EH (cell line): Measurements from ENCODE around the gene PDE2A.

Source experiments
- DNase-seq: peaks from one replicate; pipeline ENCODE4 v3.0.0-alpha.2; 2015; ENCODE audit warnings: low read depth

The PDE2A gene

DNA sequence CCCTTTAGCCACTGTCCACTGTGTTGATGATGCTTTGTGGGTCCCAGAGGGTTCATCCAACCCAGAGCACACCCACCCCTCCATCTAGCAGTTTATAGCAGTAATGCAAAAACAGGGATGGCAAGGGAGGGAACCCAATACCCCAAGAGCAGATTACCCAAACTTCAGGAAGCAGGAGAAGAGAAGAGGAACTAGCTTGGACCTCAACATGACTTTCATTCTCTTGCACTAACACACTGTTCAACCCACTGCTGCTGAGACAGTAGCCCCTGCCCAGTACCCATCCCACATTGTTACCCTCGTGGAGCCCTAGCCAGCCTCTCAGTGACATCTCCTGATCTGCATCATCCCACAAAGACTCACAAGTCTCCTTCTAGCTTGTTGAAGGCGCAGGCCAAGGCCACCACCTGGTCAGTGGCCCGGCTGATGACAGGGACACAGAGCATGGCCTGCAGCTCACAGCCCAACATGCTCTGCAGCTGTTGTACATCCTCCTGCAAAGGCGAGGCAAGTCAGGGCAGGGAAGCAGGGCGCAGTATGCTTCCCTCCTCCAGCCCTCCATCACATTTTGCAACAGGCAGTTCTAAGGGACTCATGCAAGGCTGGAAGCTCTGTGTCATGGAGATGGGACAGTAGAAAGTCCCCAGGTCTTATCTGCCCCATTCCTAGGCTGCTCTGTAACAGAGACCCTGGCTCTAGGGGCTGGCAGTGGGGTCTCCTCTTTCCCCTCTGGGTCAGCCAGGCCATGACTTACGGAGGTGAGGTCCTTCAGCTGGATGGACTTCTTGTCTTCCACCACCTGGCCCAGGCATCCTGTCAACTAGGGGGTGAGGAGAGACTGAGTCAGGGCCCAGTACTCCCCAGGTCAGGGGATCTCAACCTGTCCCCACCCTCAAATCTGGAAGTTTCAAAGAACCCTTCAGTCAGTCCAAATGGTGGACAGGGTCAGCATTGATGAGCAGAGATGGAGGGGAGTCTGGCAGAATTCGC lies 85.5 kb downstream of the PDE2A start:
- DNase-seq, result no peak

DNA sequence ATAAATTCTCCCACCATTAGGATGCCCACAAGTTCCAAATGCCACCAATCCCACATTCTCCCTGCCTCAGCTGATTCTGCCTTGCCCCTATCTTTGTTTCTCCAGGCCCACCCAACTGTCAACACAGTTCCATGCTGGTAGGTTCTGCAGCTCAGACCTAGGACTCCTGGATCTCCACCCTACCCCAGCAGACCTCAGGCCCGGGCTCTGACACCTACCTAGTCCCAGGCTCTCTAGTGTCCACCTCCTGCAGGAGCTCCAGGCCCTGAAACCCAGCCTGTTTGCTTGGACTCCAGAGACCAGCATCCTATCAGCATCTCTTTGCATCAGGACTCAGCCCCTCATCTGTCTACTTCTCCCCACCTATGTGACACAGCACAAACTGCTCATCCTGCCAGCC lies 86.5 kb downstream of the PDE2A start:
- DNase-seq, result no peak

DNA sequence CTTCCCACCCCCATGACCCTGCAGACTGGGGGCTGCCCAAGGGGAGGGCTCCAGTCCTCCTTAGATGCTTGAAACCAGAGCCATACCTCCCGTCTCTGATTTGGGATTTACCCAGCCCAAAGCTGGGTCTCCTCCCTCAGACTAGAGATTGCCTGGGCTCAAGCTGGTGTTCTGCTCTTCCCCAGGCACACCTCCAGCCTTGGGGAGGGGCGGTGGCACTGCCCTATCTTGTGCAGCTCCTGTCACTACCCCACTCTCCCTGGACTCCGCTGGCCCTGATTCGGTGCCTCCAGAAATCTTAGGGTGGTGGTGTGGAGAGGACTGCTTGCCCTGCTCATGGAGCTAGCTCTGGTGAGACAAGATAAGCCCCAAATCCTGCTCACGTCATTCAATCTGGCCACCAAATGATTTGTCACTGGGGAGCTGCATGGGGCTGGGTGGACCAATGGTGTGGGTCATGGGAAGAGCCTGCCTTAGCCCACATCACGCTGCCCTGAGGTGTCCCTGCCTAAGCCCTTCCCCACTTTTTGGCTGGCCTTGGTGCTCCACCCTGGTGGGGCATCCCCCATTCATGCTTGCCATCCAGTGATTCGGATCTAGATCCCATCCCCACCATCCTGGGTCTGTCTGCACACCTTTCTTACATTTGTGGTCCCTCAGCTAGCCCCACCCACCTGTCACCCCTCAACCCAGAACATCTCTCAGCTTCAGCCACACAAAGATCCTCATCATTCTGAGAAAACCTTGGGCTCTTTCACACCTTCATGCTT lies 87.7 kb downstream of the PDE2A start:
- no peak for DNase-seq

DNA sequence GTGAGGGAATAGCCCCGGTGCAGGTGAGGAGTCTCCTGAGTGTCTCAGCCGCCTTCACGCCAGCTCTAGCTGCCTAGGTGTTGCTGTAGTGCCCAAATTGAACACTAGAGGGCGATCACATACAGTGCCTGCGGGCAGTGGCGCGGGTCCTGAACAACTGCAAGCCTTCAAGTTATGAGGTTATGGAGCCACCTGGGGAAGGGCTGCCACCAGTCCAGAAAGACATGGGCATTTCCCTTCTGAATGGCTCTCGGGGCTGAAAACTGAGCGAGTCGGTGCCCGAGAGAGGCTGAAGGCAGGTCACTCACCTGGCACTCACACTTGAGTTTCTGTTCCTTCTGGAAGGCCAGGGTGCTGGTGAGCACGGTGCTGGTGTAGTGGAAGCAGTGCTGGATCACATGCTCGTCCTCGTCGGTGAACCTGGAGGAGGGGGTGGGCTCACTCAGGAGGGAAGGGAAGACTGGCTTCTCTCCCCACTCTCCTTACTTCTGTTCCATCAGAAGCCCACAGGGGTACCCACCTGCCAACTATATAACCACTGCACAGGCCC lies 88.4 kb downstream of the PDE2A start:
- peak; percentile 58 for DNase-seq

DNA sequence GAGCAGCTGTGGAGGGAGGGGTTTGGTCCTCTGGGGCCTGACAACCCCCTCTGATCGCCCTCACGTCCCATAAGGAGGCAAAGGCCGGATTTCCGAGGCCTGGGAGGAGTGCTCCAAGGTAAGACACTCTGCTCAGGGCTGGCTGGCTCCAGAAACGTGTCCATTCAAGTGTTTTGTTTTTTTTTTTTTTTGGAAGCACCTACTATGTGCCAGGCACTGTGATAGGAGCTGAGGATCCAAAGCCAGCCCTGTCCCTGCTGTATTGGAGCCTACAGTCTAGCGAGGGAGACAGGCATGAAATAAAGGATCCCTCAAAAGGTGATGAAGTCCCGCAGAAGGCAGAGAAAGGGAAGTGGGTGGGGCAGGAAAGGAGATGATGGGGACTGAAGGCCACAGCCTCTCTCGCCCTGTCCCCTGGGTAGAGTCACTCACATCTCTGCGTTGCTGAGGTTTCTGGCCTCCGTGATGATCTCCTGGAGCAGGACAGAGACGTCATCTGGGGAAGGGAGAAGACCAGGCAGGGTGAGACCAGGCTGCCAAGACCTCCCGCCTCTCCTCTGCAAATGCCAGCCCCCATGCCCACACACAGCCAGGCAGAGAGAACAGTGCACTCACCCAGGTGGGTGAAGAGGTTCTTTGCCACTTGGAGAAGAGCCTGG lies 89.2 kb downstream of the PDE2A start:
- DNase-seq, result no peak

DNA sequence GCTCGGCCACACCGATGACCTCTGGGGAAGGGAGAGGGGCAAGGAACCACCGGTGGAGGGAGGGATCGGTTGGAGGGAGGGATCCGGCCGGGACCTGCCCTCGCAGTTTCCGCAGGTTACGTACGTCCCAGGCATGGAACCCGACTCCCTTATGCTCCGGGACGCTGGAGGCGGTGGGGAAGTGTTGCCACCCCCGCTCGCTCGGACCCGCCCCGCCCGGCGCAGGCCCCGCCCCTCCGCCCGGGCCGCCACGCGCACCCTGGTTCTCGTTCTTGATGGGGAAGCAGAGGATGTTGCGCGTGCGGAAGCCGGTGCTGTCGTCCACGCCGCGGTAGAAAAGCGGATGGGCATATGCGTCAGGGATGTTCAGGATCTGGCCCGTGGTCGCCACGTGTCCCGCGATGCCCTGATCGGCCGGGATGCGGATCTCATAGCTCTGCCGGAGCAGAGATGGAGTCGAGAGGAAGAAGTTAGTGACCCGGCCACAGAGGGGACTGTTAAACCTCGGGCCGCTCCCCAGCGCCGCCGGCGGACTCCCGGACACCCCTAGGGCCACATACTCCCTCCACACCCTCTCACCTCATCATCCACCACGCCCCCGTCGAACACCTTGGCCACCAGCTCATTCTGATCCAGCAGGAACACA lies 89.8 kb downstream of the PDE2A start:
- DNase-seq, result peak; percentile 38

DNA sequence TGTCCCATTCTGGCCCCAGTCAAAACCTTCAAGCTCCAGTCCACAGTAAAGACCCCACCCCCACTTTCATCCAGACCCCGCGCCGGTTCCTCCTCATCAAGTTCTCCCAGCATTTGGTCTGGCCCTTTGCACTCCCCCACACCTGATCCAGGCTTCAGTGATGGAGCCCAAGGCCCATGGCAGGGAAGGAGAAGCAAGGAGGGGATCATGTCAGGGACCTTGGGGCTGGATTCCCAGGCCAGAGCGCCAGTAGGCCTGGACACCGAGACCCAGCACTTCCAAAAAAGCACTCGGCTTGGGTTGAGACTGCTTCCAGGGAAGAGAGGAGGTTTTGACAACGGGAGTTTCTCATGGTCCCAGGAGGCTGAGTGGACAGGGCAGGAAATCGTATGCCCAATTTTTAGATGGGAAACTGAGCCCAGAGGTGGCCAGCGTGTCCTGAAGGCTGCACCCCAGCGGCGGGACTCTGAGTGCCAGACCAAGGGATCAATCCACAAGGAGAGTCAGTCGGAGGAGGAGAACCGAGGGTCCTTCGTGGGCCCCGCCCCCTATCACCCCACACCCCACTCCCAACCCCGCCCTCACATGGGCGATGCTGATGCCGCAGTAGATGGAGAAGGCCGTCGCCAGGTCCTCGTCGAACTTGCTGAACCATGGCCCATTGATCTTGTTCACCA lies 90.5 kb downstream of the PDE2A start:
- DNase-seq, result no peak

DNA sequence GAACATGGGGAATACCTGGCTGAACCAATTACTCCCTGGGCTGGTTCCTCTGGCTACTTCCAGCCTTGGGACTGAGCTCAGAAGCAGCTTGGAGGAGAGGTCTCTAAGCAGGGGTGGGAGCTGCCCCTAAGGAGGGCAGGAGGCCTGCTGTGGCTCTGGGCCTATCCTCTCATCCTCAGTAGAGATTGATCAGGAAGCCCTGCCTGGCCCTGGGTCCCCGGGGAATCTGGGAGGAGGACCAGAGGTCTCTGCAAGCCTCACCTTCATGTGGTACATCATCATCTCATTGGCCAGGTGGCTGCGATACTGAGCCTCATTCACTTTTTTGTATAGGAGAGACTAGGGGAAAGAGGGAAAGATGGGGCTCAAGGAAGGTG lies 91.1 kb downstream of the PDE2A start:
- DNase-seq, result no peak

DNA sequence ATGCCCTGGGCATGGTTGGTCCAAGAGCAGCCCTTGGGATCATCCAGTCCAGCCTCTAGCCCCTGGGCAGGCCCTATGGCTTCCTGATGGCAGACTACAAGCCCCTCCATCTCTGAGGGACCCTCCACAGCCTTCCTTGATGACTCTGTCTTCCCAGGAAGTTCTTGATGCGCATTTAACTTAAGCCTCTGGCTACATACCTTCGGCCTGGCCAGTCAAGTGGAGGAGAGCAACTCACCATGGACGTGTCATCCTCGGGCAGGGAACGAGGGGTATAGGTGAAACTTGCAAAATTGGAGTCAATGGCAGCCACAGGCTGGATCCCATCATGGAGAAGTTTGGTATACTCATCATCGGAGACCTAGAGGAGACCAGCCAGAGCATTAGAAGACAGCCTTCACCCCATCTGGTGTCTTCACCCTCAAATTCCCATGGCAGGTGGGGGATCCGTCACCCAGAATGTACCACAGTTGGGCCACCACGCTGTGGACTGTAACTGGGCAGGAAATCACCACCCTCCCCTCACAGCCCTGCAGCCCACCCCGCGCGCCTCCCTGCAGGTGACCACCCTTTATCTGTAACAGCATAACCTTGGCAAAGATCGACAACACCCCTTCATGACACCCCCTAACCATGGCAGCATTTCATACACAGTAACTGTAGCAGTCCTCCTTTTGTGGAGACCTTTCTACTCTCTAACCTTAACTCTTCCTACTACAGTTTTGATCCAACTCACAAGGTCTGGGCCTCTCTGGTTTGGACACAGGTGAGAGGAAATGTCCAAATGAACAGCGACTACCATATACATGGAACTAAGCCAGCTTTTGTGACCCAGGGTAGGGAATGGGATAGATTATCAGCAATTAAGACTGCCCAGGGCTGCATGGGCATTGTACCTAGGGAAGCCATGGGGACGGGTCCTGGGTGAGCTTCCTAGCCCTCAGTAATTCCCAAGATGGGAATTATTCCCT lies 91.7 kb downstream of the PDE2A start:
- DNase-seq, result no peak

DNA sequence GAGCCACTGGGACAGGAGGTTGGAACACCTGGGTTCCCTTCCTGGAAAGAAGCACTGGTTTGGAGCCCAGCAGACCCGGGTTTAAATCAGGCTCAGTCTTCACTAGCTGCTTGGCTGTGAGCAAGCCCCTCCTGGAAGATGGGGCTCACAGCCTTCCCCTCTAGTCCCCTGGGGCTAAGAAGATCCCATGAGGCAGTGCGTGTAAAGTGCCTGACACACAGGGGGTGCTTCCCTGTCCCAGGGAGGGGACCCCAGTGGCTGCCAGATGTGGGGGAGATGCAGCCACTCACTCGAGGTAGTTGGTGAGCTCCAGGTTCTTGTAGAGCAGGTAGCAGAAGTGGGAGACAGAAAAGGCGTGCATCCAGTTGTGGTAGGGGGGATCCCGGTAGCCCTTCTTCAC lies 93.2 kb downstream of the PDE2A start:
- DNase-seq, result no peak

DNA sequence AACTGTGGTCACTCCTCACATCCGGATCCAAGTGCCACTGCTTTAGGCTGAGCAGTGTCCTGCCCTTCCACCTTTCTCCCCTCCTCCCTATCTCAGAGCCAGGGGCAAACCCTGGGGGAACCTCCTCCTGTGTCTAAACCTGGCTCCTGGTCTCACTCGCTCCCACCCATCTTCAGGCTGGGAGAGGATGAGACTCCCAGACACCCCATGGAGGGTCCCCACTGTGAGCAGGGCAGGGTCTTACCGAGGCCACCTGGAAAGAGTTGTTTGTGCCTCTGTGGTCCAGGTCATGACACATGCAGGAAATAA lies 93.6 kb downstream of the PDE2A start:
- no peak for DNase-seq

DNA sequence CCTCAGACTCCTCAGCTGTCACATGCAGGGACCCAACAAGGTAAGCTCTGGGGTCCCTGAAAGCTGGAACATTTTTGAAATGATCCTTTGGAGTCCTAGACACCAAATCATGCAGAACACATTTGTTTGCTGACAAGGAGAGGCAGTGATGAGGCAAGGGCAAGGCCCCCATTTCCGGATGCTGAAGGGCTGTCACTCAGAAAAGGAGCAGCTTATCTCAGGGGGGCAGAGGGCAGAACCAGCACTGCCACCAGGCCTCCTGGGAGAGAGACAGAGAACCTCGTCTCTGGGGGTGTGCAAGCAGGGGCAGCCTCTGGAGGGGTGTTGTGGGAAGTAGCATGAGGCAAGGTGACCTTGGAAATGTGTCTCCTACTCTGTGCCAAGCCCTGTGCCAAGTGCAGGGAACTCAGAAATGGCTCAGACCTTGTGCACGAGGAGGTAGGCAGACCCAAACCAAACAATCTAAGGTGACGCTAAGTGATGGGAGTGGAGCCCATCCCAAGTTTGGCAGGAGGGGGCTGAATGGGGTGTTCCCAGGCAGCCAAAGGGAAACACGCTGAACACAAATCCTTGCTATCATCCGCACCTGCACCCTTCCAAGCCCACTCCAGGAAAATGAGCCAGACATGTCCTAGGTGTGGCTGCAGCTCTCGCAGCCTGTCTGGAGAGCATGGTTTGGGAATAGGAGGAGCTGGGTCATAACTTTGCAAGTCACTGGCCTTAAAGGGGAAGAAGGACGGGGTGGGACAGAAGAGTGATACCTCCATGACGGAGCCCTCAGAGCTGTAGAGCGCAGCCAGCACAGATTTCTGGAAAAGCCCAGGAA lies 94.2 kb downstream of the PDE2A start:
- DNase-seq, result no peak

DNA sequence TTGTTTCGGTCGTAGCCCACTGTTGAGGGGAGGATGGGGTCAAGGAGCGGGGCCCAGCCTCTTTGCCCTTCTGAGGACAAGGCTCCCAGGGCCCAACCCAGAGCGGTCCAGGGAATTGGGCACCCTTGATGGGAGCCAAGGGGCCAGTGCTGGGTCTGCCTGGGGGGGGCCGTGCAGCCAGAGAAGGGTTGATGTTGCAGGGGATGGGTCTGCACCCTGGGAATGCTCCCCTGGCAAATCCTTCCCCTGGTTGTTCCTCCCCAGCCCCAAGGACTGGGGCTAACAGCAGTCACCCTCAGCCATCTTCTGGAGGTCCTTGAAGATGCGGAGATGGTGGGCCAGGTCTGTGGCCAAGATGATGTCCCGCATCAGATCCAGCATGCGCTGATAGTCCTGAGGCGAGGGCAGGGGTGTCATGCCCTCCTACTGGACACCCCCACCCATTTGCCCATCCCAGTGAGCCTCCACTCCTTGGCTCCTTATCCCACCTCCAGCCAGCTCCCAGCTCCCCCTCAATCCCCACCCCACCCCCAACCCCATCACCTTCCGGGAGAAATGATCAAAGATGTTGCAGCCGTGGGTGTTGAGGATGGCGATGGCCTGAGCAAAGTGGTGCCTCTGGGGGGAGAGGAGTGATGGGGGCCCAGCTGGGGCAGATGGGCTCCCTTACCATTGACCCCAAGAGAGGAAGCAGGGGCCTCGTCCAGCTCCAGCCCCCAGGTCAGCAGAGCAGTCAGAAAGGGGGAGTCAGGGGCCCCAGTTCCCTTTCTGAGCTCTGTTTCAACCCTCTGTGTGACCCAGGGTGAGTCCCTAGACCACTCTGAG lies 95.0 kb downstream of the PDE2A start:
- no peak for DNase-seq

DNA sequence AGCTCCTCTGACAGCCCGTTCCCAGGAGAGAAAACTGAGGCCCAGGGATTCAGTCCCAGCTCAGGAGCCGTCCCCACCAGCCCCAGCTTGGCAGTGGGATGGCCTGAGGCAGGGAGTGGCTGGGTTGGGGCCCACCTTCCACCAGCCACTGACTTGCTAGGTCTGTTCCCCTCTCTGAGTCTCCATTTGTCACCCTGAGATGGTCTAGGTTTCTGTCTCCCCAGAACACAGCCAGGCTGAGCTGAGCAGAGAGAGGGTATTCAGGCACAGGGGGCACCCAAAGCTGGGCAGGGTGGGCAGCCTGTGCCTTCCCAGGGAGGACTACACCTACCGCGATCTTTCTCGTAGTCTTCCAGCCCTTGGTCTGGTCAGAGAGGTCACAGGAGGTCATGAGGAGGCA lies 95.7 kb downstream of the PDE2A start:
- no peak for DNase-seq

DNA sequence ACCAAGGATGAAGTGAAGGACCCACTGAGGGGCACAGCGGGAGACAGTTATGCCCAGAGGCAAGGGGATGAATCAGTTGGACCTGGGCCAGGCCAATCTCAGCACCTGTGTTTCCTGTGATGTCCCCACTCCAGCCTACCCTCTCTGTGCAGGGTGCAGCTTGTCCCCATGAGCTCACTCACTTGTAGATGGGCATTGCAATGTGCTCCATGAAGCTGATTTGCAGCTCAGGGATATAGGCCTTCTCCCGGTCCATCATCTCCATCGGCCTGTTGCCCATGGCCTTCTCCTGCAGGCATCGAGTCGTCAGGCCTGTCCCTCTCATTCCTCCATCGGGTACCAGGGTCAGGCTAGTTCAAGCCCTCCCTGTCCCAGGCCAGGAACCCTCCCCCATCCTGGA lies 96.2 kb downstream of the PDE2A start:
- no peak for DNase-seq

DNA sequence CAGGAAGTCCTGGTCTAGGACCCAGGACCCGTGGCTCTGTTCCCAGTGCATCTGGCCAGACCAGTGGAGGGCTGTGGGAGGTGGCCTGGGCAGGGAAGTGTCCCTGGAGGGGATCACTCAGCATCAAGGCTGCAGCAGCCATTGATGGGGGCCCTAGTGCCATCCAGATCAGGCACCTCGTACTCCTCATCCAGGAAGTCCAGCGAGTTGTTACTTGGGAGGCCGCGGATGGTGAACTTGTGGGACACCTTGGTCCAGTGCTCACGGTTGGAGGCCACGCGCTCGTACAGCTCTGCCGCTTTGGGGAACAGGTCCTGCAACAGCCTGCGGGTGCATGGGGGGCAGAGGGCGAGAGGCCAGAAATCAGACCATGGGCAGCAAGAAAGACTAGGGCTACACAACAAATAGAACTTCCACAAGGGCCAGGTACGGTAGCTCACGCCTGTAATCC lies 96.9 kb downstream of the PDE2A start:
- no peak for DNase-seq

DNA sequence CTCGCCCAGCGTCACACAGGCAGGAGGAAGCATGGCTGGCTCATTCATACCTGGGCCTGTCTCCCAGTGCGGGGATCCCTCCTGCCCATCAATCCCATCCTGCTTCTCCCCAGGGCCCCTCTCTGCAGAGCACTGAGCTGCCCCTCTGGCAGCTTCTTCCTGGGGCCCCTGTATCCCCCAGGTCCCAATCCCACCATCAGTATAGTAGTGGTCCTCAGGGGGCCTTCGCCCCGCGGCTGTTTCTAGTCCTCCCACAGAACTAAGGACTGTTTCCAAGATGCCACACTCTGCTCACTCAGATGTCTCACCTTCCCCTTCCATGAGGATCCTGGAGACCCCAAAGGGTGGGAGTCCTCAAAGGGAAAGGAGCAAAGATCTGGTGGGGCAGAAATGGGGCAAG lies 97.6 kb downstream of the PDE2A start:
- DNase-seq, result no peak

DNA sequence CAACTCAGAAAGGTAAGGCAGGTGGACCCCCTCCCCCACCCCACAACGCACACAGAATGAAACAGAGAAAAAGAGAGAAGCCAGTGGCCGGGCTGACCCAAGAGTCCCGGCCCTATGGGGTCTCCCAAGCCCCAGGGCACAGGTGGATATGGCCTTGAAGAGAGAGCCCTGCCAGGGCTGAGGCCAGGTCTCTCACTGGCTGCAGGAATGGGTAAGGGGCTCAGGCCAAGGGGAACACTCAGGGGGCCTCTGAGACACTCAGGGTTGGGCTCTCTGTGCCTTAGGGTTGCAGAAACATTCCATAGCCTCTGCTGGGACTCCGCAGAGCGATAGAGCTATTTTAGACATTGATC lies 98.0 kb downstream of the PDE2A start:
- no peak for DNase-seq
